Frontal cortex (tissue), 4 donors: Measurements from ENCODE around the gene FUT7. TPM values are rescaled to one million over a fixed set of nuclear protein-coding genes. Genes with fewer than 3 reads are reported as not detected.
A peak's percentile ranks its signal among the peaks of the same experiment; 100 is the strongest.
"Not testable (repeated sequence)": the region's sequence is repeated elsewhere in the genome, so short reads cannot be mapped to it uniquely, and the experiment has no call there.

Source experiments
- DNase-seq, 2 donors: peaks; one replicate each; pipeline ENCODE4 v3.0.0; 2012; ENCODE audit warnings: low spot score in 2 of 2
- FAIRE-seq: peaks from 2 replicates; lab custom pipeline; 2012; peaks lifted over from hg19 to GRCh38; lab: Jason Lieb, UNC
- total RNA-seq: library from RNA; depleted of rRNA; stranded (reverse); fragments of >200 nt; gene quantifications from one replicate; pipeline ENCODE4 v1.2.3, GENCODE V29; 2014
- donor health status: control.
- donor health status: control.
- donor health status: control.

Gene FUT7
- total RNA-seq, 1 donor from 2014 or later: not detected

DNA sequence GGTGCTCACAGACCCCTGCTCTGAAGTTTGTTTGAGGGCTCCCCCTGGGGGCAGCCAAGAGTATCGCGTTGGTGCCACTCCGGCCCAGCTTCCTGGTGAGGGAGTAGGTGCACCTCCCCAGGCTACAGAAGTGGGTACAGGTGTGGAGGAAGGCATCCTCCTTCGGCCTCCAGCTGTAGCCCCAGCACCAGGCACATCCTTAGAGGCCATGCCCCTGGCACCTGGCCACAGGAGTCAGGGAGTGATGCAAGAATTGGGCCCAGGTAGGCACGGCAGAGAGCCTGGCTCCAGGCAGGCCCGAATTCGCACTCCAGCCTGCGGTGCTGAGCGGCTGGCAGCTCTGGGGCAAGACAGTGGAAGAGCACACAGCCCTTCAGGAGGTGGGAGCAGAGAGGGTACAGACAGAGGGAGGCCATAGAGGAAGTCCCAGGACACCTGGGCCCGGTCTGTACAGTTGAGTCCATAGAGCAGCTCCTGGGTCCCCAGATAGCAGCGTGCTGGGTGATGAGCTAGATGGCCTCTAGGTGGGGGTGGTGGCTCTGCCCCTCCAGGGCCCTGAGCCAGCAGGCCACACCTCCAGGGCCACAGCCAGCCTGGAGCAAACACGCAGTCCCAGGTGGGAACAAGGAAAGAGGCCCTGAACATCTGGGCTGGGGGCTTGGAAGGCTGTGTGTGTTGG is 36.1 kb upstream of the FUT7 start:
- DNase-seq: peak; percentile 85 to 86

DNA sequence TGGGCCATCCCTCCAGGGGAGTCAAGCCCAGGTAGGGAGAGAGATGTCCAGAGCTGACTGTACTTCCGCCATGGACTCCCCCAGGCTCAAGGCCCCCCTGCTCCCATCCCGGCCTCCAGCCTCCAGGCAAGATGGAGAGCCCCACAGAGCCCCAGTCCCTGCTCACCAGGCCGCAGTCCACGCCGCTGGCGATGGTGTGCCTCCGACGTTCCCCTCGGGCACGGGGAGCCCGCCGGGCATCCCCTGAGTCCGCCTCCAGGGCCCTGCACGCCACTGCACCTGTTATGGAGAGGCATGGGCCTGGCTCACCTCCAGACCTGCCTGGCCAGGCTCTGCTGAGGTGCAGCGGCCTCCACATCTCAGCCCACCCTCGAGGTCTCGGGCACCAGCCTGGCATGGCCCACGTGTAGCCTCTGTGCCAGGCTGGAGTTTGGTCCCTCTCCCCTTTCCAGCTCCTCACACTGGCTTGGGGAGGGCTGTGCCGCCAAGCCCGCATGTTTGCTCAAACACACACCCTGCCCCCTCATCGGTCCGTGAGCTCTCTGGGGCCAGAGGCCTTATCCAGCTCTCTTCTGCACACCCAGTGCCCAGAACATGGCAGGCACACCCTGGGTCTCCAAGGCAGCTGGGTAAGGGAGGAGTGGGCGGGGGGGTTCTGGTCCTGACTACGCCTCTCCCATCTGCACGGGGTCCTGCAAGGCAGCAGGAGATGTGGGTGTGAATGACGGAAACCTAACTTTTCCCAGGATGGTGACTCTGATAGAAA is 34.4 kb upstream of the FUT7 start:
- DNase-seq (no peak), FAIRE-seq (no peak)

More for the DNA sequence above, 36.1 kb upstream of the FUT7 start:
- no peak for FAIRE-seq

DNA sequence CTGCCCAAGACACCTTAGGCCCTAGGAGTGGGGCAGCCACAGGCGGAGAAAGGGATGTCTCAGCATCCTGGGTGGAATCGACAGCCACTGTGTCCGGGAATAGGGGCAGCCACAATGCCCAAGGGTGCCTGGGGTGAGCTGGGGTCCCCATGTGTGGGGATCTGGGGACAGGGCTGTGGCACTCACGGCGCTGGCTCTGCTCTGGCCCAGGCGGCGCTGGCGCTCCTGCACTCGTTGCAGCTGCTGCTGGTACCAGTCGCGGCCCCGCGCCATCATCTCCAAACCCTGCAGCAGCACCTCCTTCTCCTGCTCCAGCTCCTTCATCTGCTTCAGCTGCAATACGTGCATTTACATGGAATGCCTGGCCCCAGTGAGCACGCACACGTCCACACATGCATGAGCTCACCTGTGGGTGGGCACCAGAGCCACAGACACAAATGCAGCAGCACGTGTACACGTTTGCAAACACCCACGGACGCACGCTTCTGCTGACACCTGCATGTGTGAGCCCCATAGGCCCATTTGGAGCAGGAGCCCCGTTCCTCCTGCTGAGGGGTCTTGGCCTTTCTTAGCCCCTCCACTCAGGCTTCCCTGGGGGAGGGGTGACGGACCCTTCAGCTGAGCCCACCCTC is 33.6 kb upstream of the FUT7 start:
- FAIRE-seq (no peak), DNase-seq (no peak)

DNA sequence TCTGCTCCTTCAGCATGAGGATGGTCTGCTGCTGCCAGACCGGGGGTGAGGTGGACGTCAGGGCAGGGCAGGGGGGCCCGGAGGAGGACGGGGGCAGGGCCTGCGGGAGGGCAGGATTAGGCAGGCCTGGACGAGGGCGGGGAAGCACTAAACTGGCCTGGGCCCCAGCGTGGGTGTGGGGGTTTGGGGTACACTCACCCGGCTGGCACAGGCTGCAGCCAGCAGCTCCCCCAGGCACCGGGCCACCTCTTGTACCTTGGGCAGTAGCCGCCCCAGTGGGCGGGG is 32.9 kb upstream of the FUT7 start:
- DNase-seq: no peak
- no peak for FAIRE-seq

DNA sequence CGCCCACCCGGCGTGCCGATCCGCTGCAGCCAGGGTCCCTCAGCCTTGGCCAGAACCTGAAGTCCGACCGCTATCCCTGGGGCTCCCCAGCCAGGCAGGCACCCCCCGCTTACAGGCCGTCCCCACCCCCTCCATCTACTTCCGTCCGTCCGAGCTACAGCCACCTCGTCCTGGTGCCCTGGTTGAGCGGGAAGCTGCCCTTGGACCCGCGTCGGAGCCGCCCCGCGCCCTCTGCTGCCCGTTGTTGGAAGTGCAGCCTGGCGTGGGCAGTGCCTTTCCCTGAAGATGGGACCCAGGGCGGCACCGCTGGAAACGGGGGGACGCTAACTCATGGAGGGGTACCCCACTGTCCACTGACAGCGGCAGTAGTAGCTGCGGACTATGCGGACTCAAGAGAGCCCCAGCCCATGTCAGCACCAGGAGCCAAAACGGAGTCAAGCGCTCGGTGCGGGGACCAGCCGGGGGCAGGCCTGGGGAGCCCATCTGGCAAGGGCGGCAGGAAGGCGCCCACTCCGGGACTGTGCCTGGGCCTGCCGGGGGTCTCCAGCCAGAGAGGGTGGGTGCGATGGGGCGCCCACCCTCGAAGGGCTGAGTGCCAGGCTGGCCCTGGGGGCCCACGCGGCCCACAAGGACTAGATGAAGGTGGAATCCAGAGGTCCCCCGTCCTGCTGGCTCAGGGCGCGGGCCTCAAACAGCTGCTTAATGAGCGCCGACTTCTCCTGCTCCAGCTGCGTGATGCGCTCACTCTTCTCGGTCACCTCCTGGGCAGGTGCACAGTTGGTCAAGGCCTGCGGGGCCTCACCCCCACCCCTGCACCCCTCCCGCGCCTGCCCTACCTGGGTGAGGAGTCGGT is 32.4 kb upstream of the FUT7 start:
- FAIRE-seq: no peak

DNA sequence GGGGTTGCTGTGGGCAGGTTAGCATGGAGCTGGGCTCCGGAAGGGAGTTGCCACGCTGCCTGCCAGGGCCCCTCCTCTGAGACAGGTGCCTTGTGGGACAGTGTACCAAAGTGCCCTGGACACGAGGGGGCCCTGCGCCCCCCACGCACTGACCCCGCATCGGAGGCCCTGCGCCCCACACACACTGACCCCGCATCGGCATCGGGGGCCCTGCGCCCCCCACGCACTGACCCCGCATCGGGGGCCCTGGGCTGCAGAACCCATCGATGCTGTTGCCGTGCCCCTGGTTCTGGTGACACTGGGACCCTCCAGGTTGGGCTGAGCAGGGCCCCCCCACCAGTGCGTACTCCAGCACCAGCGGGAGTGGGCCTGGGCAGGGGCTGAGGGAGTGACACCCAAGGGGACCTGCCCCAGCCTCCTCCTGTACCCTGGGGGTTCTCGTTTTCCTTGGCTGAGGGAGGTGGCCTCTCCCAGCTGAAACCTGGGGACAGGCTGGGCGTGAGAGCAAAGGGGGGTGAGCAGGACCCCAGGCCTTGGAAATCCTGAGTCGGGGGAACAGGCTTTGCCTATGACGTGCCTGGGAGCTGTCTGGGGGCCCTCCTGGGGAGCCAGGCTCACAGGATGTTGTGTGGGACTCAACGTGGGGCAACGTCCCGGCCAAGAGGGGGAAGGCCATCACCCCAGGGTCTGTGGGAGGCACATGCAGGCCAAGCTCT is 31.6 kb upstream of the FUT7 start:
- DNase-seq (no peak), FAIRE-seq (no peak)

More for the DNA sequence above, 32.4 kb upstream of the FUT7 start:
- DNase-seq: peak; percentile 73 to 74

DNA sequence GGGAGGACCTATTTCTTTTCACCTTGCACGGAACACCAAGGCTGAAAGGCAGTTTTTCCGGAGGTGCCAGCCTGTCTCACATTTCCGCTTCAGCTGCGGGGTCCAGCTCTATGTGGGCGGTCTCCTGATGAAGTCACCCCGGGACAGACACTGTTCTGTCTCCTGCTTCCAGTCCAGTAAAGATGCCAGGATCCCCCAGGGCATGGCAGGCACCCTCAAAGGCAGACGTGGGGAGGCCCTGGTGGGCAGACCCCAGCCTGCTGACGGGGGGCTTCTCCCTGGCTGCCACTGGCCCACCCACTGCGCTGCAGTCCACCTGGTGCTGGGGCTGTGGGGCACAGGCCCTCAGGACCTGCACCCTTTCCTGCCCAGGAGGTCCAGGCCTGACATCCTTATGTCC is 30.9 kb upstream of the FUT7 start:
- not testable (repeated sequence) for FAIRE-seq, DNase-seq

DNA sequence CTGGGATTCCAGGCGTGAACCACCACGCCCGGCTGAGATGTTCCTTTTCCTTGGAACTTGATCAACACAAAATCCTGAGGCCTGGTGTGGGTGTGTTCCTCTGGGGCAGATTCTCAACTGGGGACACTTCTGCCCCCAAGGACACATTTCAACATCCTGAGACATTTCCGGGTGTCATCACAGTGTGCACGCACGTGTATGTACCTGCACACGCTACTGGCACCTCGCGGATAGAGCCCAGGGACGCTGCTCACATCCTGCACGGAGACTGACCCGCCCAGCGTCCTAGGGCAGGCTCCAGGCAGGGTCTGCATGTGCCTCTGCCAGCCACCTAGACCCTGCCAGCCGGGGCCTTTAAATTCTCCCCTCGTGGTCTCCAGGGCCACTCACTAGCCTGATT is 30.5 kb upstream of the FUT7 start:
- no peak for FAIRE-seq

DNA sequence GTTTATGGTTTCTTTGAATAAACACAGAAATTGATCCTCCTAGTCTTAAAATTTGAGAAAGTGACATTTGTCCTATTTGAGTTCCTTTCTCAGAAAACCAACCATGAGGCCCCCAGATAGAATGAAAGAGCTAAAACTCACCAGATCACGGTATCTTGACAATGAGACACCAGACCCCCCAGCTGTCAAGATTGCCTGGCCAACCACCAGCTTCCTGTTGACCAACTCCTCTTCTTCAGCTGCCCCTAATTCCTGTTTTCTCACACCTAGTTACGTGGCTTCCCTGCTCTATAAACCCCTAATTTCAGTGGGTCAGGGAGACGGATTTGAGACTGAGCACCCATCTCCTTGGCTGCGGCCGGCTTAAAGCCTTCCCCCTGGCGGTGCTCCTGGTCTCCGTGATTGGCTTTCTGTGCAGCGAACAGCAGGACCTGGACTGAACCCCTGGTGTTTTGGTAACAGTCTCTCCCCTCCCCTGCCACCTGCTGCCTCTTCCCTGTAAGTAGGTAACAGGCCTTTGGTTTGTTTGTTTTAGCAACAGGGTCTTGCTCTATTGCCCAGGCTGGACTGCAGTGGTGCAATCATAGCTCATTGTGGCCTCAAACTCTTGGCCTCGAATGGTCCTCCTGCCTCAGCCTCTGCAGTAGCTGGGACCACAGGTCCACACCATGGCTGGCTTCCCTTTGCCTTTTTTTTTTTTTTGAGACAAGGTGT is 26.8 kb upstream of the FUT7 start:
- FAIRE-seq: no peak
- no peak for DNase-seq

More for the DNA sequence above, 30.5 kb upstream of the FUT7 start:
- no peak for DNase-seq

DNA sequence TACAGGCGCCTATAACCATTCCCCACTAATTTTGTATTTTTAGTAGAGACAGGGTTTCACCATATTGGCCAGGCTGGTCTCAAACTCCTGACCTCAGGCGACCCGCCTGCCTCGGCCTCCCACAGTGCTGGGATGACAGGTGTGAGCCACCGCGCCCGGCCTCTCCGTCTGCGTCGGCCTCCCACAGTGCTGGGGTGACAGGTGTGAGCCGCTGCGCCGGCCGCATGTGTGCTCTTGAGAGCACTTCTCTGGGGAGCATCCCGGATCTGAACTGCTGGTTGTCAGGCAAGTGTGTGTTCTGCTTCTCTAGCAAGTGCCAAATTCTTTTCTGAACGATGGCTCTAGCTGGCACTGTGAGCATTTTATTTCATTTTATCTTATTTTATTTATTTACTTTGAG is 25.7 kb upstream of the FUT7 start:
- DNase-seq (no peak), FAIRE-seq (no peak)

DNA sequence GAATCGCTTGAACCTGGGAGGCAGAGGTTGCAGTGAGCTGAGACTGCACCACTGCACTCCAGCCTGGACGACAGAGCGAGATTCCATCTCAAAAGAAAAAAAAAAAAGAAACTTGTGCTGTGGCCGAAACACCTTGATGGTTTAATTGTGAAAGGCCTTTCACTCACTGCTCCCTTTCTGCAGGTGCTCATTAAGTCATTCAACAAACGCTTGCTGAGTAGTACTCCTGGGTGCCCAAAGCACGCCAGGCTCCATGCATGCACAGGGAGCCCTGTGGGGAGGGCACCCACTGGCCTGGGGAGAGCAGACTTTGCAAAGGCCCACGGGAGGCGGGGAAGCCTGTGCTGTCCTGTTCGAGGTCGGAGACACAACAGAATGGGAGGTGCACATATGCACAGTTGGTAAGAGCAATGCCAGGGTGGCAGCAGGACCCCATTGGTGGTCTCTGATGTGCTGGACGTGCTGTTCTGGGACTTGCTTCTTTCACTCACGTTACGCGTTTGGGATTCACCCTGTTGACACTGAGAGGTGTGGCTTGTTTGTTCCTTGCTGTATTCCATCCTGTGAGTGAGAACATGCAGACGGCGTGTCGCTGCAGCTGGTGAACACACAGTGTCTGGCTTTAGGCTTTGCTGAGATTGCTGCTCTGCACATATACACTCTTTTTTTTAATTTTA is 25.0 kb upstream of the FUT7 start:
- DNase-seq (no peak), FAIRE-seq (no peak)

DNA sequence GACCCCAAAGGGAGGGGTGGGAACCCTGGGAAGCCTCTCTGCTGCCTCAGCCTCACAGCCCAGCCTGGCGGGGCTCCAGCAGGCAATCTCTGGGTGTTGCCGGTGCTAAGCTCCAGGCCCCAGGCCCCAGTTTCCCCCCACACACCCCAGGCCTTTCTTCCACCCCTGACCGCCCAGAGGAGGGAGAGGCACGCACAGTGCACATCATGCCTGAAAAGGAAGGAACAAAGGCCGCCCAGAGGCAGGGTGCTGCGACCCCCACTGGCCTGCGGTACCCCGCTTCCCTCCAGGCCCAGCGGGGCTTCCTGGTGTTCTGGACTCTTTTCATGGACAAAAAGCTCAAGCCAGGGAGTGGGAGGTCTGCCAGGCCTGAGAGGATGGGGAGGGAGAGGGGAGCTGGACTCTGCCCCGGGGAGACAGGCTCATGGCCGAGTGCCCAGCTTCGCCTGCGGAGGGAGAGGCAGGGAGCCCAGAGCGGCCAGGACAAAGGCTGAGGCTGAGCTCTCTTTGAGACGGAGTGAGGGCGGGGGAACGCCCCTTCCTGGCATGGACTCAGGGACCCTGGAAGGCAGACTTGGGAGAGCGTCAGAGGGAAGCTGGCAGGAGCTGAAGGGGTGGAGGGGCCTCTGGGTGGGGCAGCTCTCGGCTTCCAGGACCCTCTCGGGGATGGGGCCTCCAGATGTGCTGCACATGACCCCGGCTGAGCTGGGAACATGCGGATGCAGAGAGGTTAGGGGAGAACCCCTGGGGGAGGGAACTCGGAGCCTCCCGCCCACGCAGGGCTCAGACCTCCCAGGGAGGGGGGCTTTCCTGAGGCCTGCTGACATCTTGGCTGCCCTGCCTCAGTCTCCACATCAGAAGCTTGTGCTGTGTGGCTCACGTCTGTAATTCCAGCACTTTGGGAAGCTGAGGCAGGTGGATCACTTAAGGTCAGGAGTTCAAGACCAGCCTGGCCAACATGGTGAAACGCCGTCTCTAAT is 23.8 kb upstream of the FUT7 start:
- DNase-seq (peak; percentile 89), FAIRE-seq (no peak)

DNA sequence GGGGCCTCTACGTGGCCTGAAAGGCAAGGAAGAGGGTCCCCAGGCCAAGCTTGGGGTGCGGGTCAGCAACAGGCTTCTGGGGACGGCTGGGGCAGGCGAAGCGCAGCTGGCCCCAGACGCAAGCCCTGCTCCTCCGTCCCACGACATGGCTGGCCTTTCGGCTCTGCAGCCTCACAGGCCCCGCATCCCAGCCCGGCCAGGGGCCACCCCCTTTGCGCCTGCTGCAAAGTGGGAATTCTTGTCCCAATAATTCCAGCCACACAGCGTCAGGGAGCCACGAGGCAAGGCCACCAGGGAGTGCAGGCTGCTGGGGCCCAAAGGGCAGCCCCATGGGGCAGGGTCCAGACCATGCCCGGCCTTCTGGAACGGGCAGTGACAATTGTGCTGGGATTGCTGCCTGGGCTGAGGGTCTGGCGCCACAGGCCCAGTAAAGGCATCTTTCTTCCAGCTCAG is 23.1 kb upstream of the FUT7 start:
- DNase-seq (no peak), FAIRE-seq (no peak)

DNA sequence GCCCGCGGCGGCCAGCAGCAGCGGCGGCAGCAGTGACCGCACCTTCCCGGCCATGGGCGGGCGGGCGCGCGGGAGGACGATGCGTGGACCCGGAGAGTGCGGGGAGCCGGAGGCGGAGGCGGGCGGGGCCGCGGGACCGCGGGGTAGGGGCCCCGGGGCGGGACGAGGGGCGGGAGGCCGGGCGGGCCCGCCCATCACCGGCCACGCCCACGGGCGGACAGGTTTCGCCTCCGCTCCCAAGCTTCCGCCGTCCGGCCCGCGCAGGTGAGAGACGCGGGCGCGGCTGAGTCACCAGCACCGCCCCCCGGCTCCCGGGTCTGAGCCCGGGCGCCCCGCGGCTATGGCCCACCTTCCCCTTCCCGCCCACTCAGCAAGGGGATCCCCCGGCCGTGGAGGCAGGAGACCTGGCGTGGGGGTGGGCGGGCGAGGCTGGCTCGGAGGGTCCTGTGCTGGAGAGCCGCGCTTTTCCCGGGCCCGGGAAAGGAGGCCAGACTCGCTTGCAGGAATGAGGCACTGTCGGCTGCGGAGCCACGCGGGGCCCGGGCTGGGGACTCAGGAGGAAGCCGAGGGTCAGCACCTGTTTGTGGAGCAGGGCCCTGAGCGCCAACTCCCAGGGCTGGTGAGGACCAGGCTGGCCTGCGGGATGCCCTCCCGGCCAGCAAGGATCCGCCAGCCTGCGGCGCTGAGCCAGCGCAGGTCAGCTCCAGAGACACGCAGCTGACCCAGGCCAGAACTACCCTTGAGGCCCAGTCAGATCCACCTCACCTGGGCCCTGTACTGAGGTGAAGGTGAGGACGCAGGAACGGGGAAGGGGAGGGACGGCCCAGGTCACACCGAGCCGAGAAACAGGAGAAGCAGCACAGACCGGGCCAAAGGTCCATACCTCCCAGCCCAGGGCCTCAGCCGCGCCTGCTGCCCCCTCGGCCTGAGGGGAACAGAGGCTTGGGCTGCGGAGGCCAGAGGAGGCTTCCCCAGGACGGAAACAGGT is 22.4 kb upstream of the FUT7 start, which contains the start of gene ENTPD2:
Gene ENTPD2 (minus strand): TSS at position 118 of the 988 bp plus-strand sequence. CDS start 64 bp downstream, at position 54.
- DNase-seq (peak in 1 of 2 donors; percentile 76), FAIRE-seq (no peak)

DNA sequence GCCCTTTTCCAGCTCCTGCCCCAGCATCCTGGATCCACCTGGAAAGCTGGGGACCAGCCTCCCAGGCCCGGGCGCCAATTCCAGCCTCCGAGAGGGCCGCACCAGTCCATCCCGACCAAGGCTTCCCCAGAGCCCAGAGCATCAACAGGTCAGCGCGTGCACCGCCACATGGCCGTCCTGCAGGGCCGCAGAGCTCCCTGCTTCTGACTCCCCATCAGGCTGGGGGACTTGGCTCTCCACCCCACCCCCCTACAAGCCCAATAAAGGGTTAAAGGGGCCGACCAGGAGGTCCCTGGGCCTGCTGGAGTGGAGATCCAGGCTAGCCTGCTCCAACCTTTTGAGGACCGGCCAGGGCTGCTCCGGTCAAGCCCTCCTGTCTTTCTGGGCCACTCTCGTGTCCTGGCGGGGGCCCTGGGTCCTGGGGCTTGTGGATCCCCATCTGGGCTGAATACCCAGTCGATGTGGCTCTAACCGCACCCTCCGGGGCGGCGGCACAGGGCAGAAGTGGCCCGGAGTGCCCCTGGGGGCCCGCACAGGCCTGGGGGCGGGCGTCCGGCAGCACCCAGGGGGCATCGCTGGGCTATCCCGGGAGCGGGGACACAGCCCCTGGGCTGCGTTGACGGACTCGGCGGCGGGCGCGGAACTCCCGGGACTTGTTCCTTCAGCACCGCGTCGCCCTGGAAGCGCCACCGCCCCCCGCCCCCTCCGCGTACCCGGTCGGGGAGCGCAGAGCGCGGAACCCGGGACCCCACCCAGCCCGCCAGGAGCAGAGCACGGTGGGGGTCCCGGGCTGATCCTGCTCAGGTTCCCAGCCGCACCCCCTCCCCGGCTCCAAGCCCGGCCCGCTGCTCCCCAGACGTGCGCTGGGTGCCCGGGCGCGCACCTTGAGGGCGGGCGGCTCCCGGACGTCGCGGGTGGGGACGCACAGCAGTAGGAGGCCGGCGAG is 21.4 kb upstream of the FUT7 start:
- FAIRE-seq (no peak), DNase-seq (no peak)
